Fibroblast of pulmonary artery (primary cell): ENCODE measurements around the gene RER1.

Experiments used
- DNase-seq: peaks from one replicate; pipeline ENCODE4 v3.0.0-alpha.2; 2010; ENCODE audit warnings: low read depth
- H3K4me3 ChIP-seq: replicated peaks from 2 replicates; pipeline ENCODE4 v1.5.1; 2011; ENCODE audit warnings: low read depth, mild to moderate bottlenecking, control low read depth, low read length, moderate library complexity
- CTCF ChIP-seq: IDR thresholded peaks from 2 replicates; pipeline ENCODE4 v1.5.1; 2011; ENCODE audit warnings: mild to moderate bottlenecking, control low read depth, low read length, inconsistent platforms; ENCODE audit errors: missing control alignments

RER1 gene

DNA sequence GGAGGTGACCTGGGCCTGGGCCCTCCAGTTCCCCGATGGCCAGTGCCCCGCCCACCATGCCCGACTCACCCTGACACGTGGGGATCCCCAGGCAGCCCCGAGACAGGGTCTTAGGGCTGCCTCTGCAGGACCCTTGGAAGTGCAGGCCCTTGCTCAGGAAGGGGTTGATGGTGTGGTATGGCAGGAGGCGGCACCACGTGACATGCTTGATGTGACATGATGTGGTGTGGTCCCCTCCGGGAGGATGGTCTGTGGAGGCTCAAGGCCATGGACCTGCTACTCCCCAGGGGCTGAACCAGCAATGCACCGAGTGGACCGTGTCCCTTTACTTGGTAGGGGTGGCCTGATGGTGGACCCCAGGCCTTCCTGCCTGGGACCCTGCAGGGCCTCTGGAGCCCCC lies 62.6 kb downstream of the RER1 start:
- no peak for TF ChIP-seq CTCF
- no peak for DNase-seq
- no peak overlapping the region for H3K4me3 ChIP-seq
